HEK293 (cell line): ENCODE data around the gene NUCKS1.
A peak's percentile ranks its signal among the peaks of the same experiment; 100 is the strongest.

Source experiments
- BCL11A ChIP-seq: fragments of 450-650 bp; formaldehyde crosslinking; IDR thresholded peaks from 2 replicates; pipeline ENCODE4 v1.5.1; 2016; ENCODE audit warnings: low read depth, missing biosample characterization, missing genetic modification characterization
- BCL11B ChIP-seq: fragments of 450-650 bp; formaldehyde crosslinking; IDR thresholded peaks from 2 replicates; pipeline ENCODE4 v1.5.1; 2016; ENCODE audit warnings: low read depth, missing biosample characterization, missing genetic modification characterization
- EGR2 ChIP-seq: fragments of 450-650 bp; formaldehyde crosslinking; IDR thresholded peaks from 2 replicates; pipeline ENCODE4 v1.5.1; 2016; ENCODE audit warnings: low read depth, missing biosample characterization, missing genetic modification characterization
- HOXD13 ChIP-seq: sonication (generic); formaldehyde crosslinking; IDR thresholded peaks from 2 replicates; pipeline ENCODE4 v1.8.0; 2022; ENCODE audit warnings: missing genetic modification reagents, borderline replicate concordance
- IKZF3 ChIP-seq: fragments of 450-650 bp; IDR thresholded peaks from 2 replicates; pipeline ENCODE4 v1.5.0; 2018; ENCODE audit warnings: missing biosample characterization, mild to moderate bottlenecking, missing genetic modification characterization, moderate library complexity
- INSM2 ChIP-seq: fragments of 450-650 bp; formaldehyde crosslinking; IDR thresholded peaks from 2 replicates; pipeline ENCODE4 v1.5.1; 2016; ENCODE audit warnings: missing biosample characterization, missing genetic modification characterization
- KLF1 ChIP-seq: fragments of 450-650 bp; formaldehyde crosslinking; IDR thresholded peaks from 2 replicates; pipeline ENCODE4 v1.5.1; 2016; ENCODE audit warnings: missing biosample characterization, missing genetic modification characterization
- KLF8 ChIP-seq: fragments of 450-650 bp; formaldehyde crosslinking; IDR thresholded peaks from 2 replicates; pipeline ENCODE4 v1.5.1; 2016; ENCODE audit warnings: missing biosample characterization, missing genetic modification characterization
- MYNN ChIP-seq: fragments of 450-650 bp; formaldehyde crosslinking; IDR thresholded peaks from 2 replicates; pipeline ENCODE4 v1.5.1; 2016; ENCODE audit warnings: missing biosample characterization, missing genetic modification characterization, borderline replicate concordance
- TRIM28 ChIP-seq: IDR thresholded peaks from 2 replicates; pipeline ENCODE4 v1.6.1; 2011; ENCODE audit warnings: low read length, control low read depth, borderline replicate concordance
- ZBTB17 ChIP-seq: fragments of 450-650 bp; formaldehyde crosslinking; IDR thresholded peaks from 2 replicates; pipeline ENCODE4 v1.5.1; 2016; ENCODE audit warnings: missing biosample characterization, missing genetic modification characterization
- ZIC2 ChIP-seq: fragments of 450-650 bp; formaldehyde crosslinking; IDR thresholded peaks from 2 replicates; pipeline ENCODE4 v1.5.1; 2016; ENCODE audit warnings: missing biosample characterization, missing genetic modification characterization
- ZNF114 ChIP-seq: fragments of 450-650 bp; formaldehyde crosslinking; IDR thresholded peaks from 2 replicates; pipeline ENCODE4 v1.5.0; 2017; ENCODE audit warnings: missing biosample characterization, missing genetic modification characterization
- ZNF132 ChIP-seq: fragments of 450-650 bp; formaldehyde crosslinking; IDR thresholded peaks from 2 replicates; pipeline ENCODE4 v1.5.1; 2017; ENCODE audit warnings: missing biosample characterization, missing genetic modification characterization, borderline replicate concordance
- ZNF175 ChIP-seq: fragments of 450-650 bp; formaldehyde crosslinking; IDR thresholded peaks from 2 replicates; pipeline ENCODE4 v1.5.1; 2016; ENCODE audit warnings: missing biosample characterization, missing genetic modification characterization
- ZNF202 ChIP-seq: fragments of 450-650 bp; formaldehyde crosslinking; IDR thresholded peaks from 2 replicates; pipeline ENCODE4 v1.5.1; 2016; ENCODE audit warnings: missing biosample characterization, missing genetic modification characterization, borderline replicate concordance
- ZNF24 ChIP-seq: fragments of 450-650 bp; formaldehyde crosslinking; IDR thresholded peaks from 2 replicates; pipeline ENCODE4 v1.5.1; 2016; ENCODE audit warnings: missing biosample characterization, missing genetic modification characterization
- ZNF292 ChIP-seq: fragments of 450-650 bp; formaldehyde crosslinking; IDR thresholded peaks from 2 replicates; pipeline ENCODE4 v1.5.1; 2016; ENCODE audit warnings: low read depth, missing biosample characterization, missing genetic modification characterization, borderline replicate concordance
- ZNF354C ChIP-seq: fragments of 450-650 bp; formaldehyde crosslinking; IDR thresholded peaks from 2 replicates; pipeline ENCODE4 v1.5.1; 2016; ENCODE audit warnings: missing biosample characterization, missing genetic modification characterization, low read depth, borderline replicate concordance
- ZNF473 ChIP-seq: fragments of 450-650 bp; formaldehyde crosslinking; IDR thresholded peaks from 2 replicates; pipeline ENCODE4 v1.5.1; 2017; ENCODE audit warnings: missing biosample characterization, missing genetic modification characterization
- ZNF48 ChIP-seq: fragments of 450-650 bp; formaldehyde crosslinking; IDR thresholded peaks from 2 replicates; pipeline ENCODE4 v1.5.1; 2016; ENCODE audit warnings: missing biosample characterization, missing genetic modification characterization
- ZNF501 ChIP-seq: fragments of 450-650 bp; formaldehyde crosslinking; IDR thresholded peaks from 2 replicates; pipeline ENCODE4 v1.5.1; 2016; ENCODE audit warnings: missing biosample characterization, missing genetic modification characterization
- ZNF610 ChIP-seq: fragments of 450-650 bp; formaldehyde crosslinking; IDR thresholded peaks from 2 replicates; pipeline ENCODE4 v1.5.1; 2016; ENCODE audit warnings: missing biosample characterization, missing genetic modification characterization, borderline replicate concordance
- ZNF670 ChIP-seq: fragments of 450-650 bp; formaldehyde crosslinking; IDR thresholded peaks from 2 replicates; pipeline ENCODE4 v1.5.1; 2016; ENCODE audit warnings: missing biosample characterization, missing genetic modification characterization, low read depth
- ZNF830 ChIP-seq: fragments of 450-650 bp; IDR thresholded peaks from 2 replicates; pipeline ENCODE4 v1.5.0; 2018; ENCODE audit warnings: missing biosample characterization, missing genetic modification characterization, low read depth, mild to moderate bottlenecking, moderate library complexity
- ZSCAN16 ChIP-seq: fragments of 450-650 bp; formaldehyde crosslinking; IDR thresholded peaks from 2 replicates; pipeline ENCODE4 v1.5.1; 2016; ENCODE audit warnings: missing biosample characterization, missing genetic modification characterization
- ZSCAN5A ChIP-seq: fragments of 450-650 bp; formaldehyde crosslinking; IDR thresholded peaks from 2 replicates; pipeline ENCODE4 v1.5.1; 2016; ENCODE audit warnings: missing biosample characterization, missing genetic modification characterization
- TF ChIP-seq, protein P1 (sequence below): fragments of 450-650 bp; formaldehyde crosslinking; IDR thresholded peaks from 2 replicates; pipeline ENCODE4 v1.5.1; 2017; ENCODE audit warnings: missing biosample characterization, missing genetic modification characterization
- TF ChIP-seq, protein P2 (sequence below): fragments of 450-650 bp; formaldehyde crosslinking; IDR thresholded peaks from 2 replicates; pipeline ENCODE4 v1.5.1; 2016; ENCODE audit warnings: missing biosample characterization, missing genetic modification characterization
- TF ChIP-seq, protein P3 (sequence below): fragments of 450-650 bp; formaldehyde crosslinking; IDR thresholded peaks from 2 replicates; pipeline ENCODE4 v1.5.1; 2016; ENCODE audit warnings: missing biosample characterization, missing genetic modification characterization
- TF ChIP-seq, protein P4 (sequence below): fragments of 450-650 bp; formaldehyde crosslinking; IDR thresholded peaks from 2 replicates; pipeline ENCODE4 v1.5.1; 2017; ENCODE audit warnings: missing biosample characterization, missing genetic modification characterization

Gene NUCKS1

GRCh38 chr1:205739348-205740160 lies 10.4 kb downstream of the NUCKS1 start (continued):
- TF ChIP-seq EGR2 (tag by site-specific recombination) (no peak), BCL11B (tag by site-specific recombination) (no peak), ZSCAN16 (tag by site-specific recombination) (no peak), ZNF501 (no peak), ZNF670 (tag by site-specific recombination) (no peak), MYNN (tag by site-specific recombination) (no peak), KLF8 (tag by site-specific recombination) (no peak), BCL11A (tag by site-specific recombination) (no peak), ZIC2 (tag by site-specific recombination) (no peak), ZSCAN5A (tag by site-specific recombination) (no peak), ZNF48 (tag by site-specific recombination) (no peak), ZNF473 (tag by site-specific recombination) (no peak), TRIM28 (no peak), ZNF132 (no peak), ZNF830 (tag by site-specific recombination) (no peak), ZNF292 (tag by site-specific recombination) (no peak), ZNF175 (no peak), HOXD13 (CRISPR knock-in tag) (no peak), ZNF354C (tag by site-specific recombination) (no peak), KLF1 (tag by site-specific recombination) (no peak), ZNF114 (no peak), INSM2 (tag by site-specific recombination) (peak; percentile 81), IKZF3 (tag by site-specific recombination) (no peak), ZNF202 (tag by site-specific recombination) (no peak), ZBTB17 (tag by site-specific recombination) (peak; percentile 81), ZNF24 (tag by site-specific recombination) (no peak), ZNF610 (no peak)
- TF ChIP-seq, protein P1, sequence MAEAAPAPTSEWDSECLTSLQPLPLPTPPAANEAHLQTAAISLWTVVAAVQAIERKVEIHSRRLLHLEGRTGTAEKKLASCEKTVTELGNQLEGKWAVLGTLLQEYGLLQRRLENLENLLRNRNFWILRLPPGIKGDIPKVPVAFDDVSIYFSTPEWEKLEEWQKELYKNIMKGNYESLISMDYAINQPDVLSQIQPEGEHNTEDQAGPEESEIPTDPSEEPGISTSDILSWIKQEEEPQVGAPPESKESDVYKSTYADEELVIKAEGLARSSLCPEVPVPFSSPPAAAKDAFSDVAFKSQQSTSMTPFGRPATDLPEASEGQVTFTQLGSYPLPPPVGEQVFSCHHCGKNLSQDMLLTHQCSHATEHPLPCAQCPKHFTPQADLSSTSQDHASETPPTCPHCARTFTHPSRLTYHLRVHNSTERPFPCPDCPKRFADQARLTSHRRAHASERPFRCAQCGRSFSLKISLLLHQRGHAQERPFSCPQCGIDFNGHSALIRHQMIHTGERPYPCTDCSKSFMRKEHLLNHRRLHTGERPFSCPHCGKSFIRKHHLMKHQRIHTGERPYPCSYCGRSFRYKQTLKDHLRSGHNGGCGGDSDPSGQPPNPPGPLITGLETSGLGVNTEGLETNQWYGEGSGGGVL (tag by site-specific recombination), result no peak
- TF ChIP-seq, protein P2, sequence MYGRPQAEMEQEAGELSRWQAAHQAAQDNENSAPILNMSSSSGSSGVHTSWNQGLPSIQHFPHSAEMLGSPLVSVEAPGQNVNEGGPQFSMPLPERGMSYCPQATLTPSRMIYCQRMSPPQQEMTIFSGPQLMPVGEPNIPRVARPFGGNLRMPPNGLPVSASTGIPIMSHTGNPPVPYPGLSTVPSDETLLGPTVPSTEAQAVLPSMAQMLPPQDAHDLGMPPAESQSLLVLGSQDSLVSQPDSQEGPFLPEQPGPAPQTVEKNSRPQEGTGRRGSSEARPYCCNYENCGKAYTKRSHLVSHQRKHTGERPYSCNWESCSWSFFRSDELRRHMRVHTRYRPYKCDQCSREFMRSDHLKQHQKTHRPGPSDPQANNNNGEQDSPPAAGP, result no peak
- TF ChIP-seq, protein P3, sequence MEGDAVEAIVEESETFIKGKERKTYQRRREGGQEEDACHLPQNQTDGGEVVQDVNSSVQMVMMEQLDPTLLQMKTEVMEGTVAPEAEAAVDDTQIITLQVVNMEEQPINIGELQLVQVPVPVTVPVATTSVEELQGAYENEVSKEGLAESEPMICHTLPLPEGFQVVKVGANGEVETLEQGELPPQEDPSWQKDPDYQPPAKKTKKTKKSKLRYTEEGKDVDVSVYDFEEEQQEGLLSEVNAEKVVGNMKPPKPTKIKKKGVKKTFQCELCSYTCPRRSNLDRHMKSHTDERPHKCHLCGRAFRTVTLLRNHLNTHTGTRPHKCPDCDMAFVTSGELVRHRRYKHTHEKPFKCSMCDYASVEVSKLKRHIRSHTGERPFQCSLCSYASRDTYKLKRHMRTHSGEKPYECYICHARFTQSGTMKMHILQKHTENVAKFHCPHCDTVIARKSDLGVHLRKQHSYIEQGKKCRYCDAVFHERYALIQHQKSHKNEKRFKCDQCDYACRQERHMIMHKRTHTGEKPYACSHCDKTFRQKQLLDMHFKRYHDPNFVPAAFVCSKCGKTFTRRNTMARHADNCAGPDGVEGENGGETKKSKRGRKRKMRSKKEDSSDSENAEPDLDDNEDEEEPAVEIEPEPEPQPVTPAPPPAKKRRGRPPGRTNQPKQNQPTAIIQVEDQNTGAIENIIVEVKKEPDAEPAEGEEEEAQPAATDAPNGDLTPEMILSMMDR (tag by site-specific recombination), result peak; percentile 40; the same call in 1 of the 2 replicates
- TF ChIP-seq, protein P4, sequence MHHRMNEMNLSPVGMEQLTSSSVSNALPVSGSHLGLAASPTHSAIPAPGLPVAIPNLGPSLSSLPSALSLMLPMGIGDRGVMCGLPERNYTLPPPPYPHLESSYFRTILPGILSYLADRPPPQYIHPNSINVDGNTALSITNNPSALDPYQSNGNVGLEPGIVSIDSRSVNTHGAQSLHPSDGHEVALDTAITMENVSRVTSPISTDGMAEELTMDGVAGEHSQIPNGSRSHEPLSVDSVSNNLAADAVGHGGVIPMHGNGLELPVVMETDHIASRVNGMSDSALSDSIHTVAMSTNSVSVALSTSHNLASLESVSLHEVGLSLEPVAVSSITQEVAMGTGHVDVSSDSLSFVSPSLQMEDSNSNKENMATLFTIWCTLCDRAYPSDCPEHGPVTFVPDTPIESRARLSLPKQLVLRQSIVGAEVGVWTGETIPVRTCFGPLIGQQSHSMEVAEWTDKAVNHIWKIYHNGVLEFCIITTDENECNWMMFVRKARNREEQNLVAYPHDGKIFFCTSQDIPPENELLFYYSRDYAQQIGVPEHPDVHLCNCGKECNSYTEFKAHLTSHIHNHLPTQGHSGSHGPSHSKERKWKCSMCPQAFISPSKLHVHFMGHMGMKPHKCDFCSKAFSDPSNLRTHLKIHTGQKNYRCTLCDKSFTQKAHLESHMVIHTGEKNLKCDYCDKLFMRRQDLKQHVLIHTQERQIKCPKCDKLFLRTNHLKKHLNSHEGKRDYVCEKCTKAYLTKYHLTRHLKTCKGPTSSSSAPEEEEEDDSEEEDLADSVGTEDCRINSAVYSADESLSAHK (tag by site-specific recombination), result no peak
